IMR-90 (cell line): ENCODE results near the gene SORCS1. TPM values are rescaled to one million over a fixed set of nuclear protein-coding genes. Genes with fewer than 3 reads are reported as not detected.

Source experiments
- ATAC-seq: fragments of 200-7000 bp; cut with Tn5 transposase; 2 replicates; pipeline ENCODE4 v1.9.1; 2020; ENCODE audit warnings: low read depth, mild to moderate bottlenecking, moderate library complexity
- BruUV-seq: library from RNA; stranded (reverse); fragments of 400-500 nt; replicated peaks from 2 replicates; lab custom pipeline; 2021; lab: Mats Ljungman, UMichigan
- CTCF ChIA-PET: fragments of 300-600 bp; formaldehyde crosslinking; extraction: SDS; loops from one replicate; lab custom pipeline; 2021; ENCODE audit warnings: antibody characterized with exemption; lab: Yijun Ruan, JAX
- POLR2A ChIA-PET: fragments of 300-600 bp; sonication (Branson Sonifier 250); formaldehyde crosslinking; loops from one replicate; lab custom pipeline; 2022; ENCODE audit warnings: antibody characterized with exemption; ENCODE audit not compliant: unreplicated experiment; lab: Charles Lee
- DNase-seq: peaks from one replicate; pipeline ENCODE4 v3.0.0; 2013
- H2AFZ ChIP-seq: replicated peaks from 2 replicates; pipeline ENCODE3; 2013; ENCODE audit warnings: low read length, mild to moderate bottlenecking; ENCODE audit not compliant: poor library complexity
- H2AK5ac ChIP-seq: 2 replicates; pipeline ENCODE4 v1.6.1; 2013; ENCODE audit warnings: low read depth, low read length, inconsistent platforms
- H2AK9ac ChIP-seq: replicated peaks from 2 replicates; pipeline ENCODE3; 2013; ENCODE audit warnings: mild to moderate bottlenecking, low read depth, low read length, moderate library complexity; ENCODE audit not compliant: poor library complexity
- H2BK120ac ChIP-seq: 2 replicates; pipeline ENCODE4 v1.6.1; 2013; ENCODE audit warnings: low read depth, low read length, inconsistent platforms
- H2BK15ac ChIP-seq: 3 replicates; pipeline ENCODE4 v1.6.1; 2013; ENCODE audit warnings: low read depth, low read length, inconsistent platforms
- H2BK20ac ChIP-seq: 2 replicates; pipeline ENCODE4 v1.6.1; 2013; ENCODE audit warnings: low read depth, mild to moderate bottlenecking, inconsistent platforms, low read length, moderate library complexity
- H2BK5ac ChIP-seq: 2 replicates; pipeline ENCODE4 v1.6.1; 2013; ENCODE audit warnings: mild to moderate bottlenecking, low read depth, low read length, inconsistent platforms; ENCODE audit not compliant: poor library complexity, severe bottlenecking
- H3K14ac ChIP-seq: replicated peaks from 2 replicates; pipeline ENCODE4 v1.6.1; 2013; ENCODE audit warnings: low read depth, low read length, inconsistent platforms
- H3K18ac ChIP-seq: 2 replicates; pipeline ENCODE4 v1.6.1; 2013; ENCODE audit warnings: low read depth, low read length, control low read depth
- H3K23ac ChIP-seq: 2 replicates; pipeline ENCODE4 v1.6.1; 2013; ENCODE audit warnings: low read depth, low read length, inconsistent platforms
- H3K27ac ChIP-seq: 2 replicates; pipeline ENCODE4 v1.5.1; 2013; ENCODE audit warnings: mild to moderate bottlenecking, control low read depth, low read length; ENCODE audit not compliant: insufficient read depth
- H3K27me3 ChIP-seq: 2 replicates; pipeline ENCODE4 v1.6.1; 2013; ENCODE audit warnings: low read length; ENCODE audit not compliant: control insufficient read depth, insufficient read depth
- H3K36me3 ChIP-seq: 2 replicates; pipeline ENCODE4 v1.6.1; 2013; ENCODE audit warnings: low read length, mixed read lengths; ENCODE audit not compliant: control insufficient read depth, insufficient read depth
- H3K4ac ChIP-seq: 2 replicates; pipeline ENCODE4 v1.6.1; 2013; ENCODE audit warnings: low read depth, low read length, inconsistent platforms
- H3K4me1 ChIP-seq: 2 replicates; pipeline ENCODE4 v1.6.1; 2013; ENCODE audit warnings: low read length, mixed read lengths; ENCODE audit not compliant: control insufficient read depth, insufficient read depth
- H3K4me2 ChIP-seq: 2 replicates; pipeline ENCODE4 v1.6.1; 2013; ENCODE audit warnings: low read depth, mild to moderate bottlenecking, control low read depth, low read length, moderate library complexity
- H3K4me3 ChIP-seq: 2 replicates; pipeline ENCODE4 v1.5.1; 2013; ENCODE audit warnings: low read depth, mild to moderate bottlenecking, control low read depth, low read length, moderate library complexity; ENCODE audit not compliant: insufficient read depth
- H3K56ac ChIP-seq: 2 replicates; pipeline ENCODE4 v1.6.1; 2013; ENCODE audit warnings: low read length, inconsistent platforms; ENCODE audit not compliant: insufficient read depth; ENCODE audit errors: extremely low read depth
- H3K79me1 ChIP-seq, 2 experiments: 2 replicates each; pipeline ENCODE4 v1.6.1; 2013; ENCODE audit warnings: low read length in 2 of 2, inconsistent platforms in 1 of 2, low read depth in 1 of 2
- H3K9ac ChIP-seq: 2 replicates; pipeline ENCODE4 v1.6.1; 2013; ENCODE audit warnings: low read depth, low read length, control low read depth
- H3K9me1 ChIP-seq: 2 replicates; pipeline ENCODE4 v1.6.1; 2013; ENCODE audit warnings: low read length, inconsistent platforms; ENCODE audit not compliant: insufficient read depth
- H3K9me3 ChIP-seq: 2 replicates; pipeline ENCODE4 v1.6.1; 2013; ENCODE audit warnings: low read length; ENCODE audit not compliant: control insufficient read depth, insufficient read depth
- H4K20me1 ChIP-seq: 2 replicates; pipeline ENCODE4 v1.6.1; 2013; ENCODE audit warnings: low read length, inconsistent platforms; ENCODE audit not compliant: insufficient read depth
- H4K5ac ChIP-seq: 2 replicates; pipeline ENCODE4 v1.6.1; 2013; ENCODE audit warnings: mild to moderate bottlenecking, low read depth, low read length, control low read depth
- H4K8ac ChIP-seq, 2 experiments: 2 replicates each; pipeline ENCODE4 v1.6.1; 2013; ENCODE audit warnings: low read depth in 2 of 2, low read length in 2 of 2, control low read depth in 1 of 2, inconsistent platforms in 1 of 2
- H4K91ac ChIP-seq: 2 replicates; pipeline ENCODE4 v1.6.1; 2013; ENCODE audit warnings: low read depth, low read length, inconsistent platforms; ENCODE audit not compliant: insufficient read depth
- MAFK ChIP-seq: IDR thresholded peaks from 2 replicates; pipeline ENCODE4 v1.6.1; 2012; ENCODE audit warnings: low read depth, low read length, improper control_type of control experiment
- MAZ ChIP-seq: IDR thresholded peaks from 2 replicates; pipeline ENCODE4 v1.6.1; 2012; ENCODE audit warnings: low read depth, mild to moderate bottlenecking, low read length, improper control_type of control experiment, moderate library complexity, borderline replicate concordance
- WGBS, 2 experiments: methylation state at CpG; one replicate each; pipeline versions ENCODE4 v1.1.5 to v1.1.7; 2013; ENCODE audit warnings: missing lambda C conversion rate in 2 of 2; ENCODE audit not compliant: insufficient read length in 1 of 2; ENCODE audit errors: extremely low coverage in 2 of 2; 5-methylcytosine and 5-hydroxymethylcytosine counted together
- dilution Hi-C: fragments of 300-500 bp; cut with HindIII; formaldehyde crosslinking; loops from one replicate; pipeline ENCODE4 v1.14.3; 2018; ENCODE audit warnings: low sequenced_read_pairs; ENCODE audit not compliant: unreplicated experiment
- in situ Hi-C: fragments of 300-500 bp; cut with MboI; formaldehyde crosslinking; loops from 3 replicates; pipeline ENCODE4 v1.14.3; 2019; ENCODE audit warnings: low sequenced_read_pairs, inconsistent platforms, mixed read lengths
- intact Hi-C: fragments of 100-400 bp; cut with micrococcal nuclease; formaldehyde crosslinking; loops from 2 replicates; pipeline ENCODE4 v1.10.0; 2022
- polyA plus RNA-seq, 3 experiments: library from polyadenylated mRNA; depleted of rRNA; stranded (reverse); fragments of >200 nt; gene quantifications; 2 replicates each; pipeline ENCODE4 v1.2.3, GENCODE V29; 2012; ENCODE audit warnings: low replicate concordance in 1 of 3
- total RNA-seq: library from RNA; depleted of rRNA; stranded (reverse); fragments of >200 nt; gene quantifications from 2 replicates; pipeline ENCODE4 v1.2.3, GENCODE V29; 2012
- TF ChIP-seq, protein P1 (sequence below): fragments of 150-350 bp; IDR thresholded peaks from 2 replicates; pipeline ENCODE4 v1.6.1; 2016; ENCODE audit warnings: low read depth, mild to moderate bottlenecking, low read length, moderate library complexity, borderline replicate concordance
- TF ChIP-seq, protein P2 (sequence below): conservative IDR thresholded peaks from 2 replicates; pipeline ENCODE4 v1.5.1; 2012; ENCODE audit warnings: mild to moderate bottlenecking, low read depth, low read length, improper control_type of control experiment

SORCS1 gene
- total and polyA plus RNA-seq, 2 of the 4 experiments (the other 2 are of a cell fraction) = under 0.01 TPM; not detected in 1

DNA sequence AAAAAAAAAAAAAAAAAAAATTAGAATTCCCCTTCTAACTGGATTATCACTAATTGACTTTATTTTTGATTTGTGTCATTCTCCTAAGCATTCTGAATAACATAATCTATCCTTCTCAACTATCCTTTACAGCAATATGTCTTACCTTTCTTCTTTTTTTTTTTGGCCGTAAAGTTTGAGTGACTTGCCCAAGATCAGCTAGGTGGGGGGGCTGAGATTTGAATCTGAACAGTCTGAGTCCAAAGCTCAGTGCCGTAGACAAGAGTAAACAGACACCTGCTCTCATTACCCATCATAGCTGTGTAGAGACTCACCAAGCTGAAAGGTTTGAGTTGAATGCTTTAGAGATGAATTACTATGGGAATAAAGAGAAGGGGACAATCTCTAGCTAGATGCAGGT, 192.1 kb downstream of the SORCS1 start:
- H3K18ac ChIP-seq = no peak overlapping the region
- CTCF ChIA-PET = no interaction called here
- DNase-seq (no peak), ATAC-seq (no peak)
- intact Hi-C loops (no loop called here), dilution Hi-C loops (no loop called here), in situ Hi-C loops (no loop called here)
- H3K9me1 ChIP-seq = no peaks in the 10 kb centered on the region
- H2BK5ac ChIP-seq = no peak overlapping the region
- no peak overlapping the region for H3K4ac ChIP-seq
- no peak for TF ChIP-seq MAZ
- TF ChIP-seq, protein P1, sequence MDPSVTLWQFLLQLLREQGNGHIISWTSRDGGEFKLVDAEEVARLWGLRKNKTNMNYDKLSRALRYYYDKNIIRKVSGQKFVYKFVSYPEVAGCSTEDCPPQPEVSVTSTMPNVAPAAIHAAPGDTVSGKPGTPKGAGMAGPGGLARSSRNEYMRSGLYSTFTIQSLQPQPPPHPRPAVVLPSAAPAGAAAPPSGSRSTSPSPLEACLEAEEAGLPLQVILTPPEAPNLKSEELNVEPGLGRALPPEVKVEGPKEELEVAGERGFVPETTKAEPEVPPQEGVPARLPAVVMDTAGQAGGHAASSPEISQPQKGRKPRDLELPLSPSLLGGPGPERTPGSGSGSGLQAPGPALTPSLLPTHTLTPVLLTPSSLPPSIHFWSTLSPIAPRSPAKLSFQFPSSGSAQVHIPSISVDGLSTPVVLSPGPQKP = no peak
- TF ChIP-seq MAFK = no peak
- TF ChIP-seq, protein P2, sequence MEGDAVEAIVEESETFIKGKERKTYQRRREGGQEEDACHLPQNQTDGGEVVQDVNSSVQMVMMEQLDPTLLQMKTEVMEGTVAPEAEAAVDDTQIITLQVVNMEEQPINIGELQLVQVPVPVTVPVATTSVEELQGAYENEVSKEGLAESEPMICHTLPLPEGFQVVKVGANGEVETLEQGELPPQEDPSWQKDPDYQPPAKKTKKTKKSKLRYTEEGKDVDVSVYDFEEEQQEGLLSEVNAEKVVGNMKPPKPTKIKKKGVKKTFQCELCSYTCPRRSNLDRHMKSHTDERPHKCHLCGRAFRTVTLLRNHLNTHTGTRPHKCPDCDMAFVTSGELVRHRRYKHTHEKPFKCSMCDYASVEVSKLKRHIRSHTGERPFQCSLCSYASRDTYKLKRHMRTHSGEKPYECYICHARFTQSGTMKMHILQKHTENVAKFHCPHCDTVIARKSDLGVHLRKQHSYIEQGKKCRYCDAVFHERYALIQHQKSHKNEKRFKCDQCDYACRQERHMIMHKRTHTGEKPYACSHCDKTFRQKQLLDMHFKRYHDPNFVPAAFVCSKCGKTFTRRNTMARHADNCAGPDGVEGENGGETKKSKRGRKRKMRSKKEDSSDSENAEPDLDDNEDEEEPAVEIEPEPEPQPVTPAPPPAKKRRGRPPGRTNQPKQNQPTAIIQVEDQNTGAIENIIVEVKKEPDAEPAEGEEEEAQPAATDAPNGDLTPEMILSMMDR = no peak
- H2BK120ac ChIP-seq = no peak overlapping the region
- no peak overlapping the region for H3K9ac ChIP-seq
- no peaks in the 10 kb centered on the region for H3K4me1 ChIP-seq
- no CpG with 5 or more reads among the region's 2 CpGs for WGBS, 2 experiments
- H2AFZ ChIP-seq = no peak overlapping the region
- H4K91ac ChIP-seq = no peak overlapping the region
- no peak overlapping the region for H2BK15ac ChIP-seq
- no peak overlapping the region for H3K23ac ChIP-seq
- H2AK9ac ChIP-seq = no peak overlapping the region
- no peak overlapping the region for H4K5ac ChIP-seq
- H4K20me1 ChIP-seq = no peaks in the 10 kb centered on the region
- no peak overlapping the region for H3K27ac ChIP-seq
- no peaks in the 10 kb centered on the region for H3K79me1 ChIP-seq
- POLR2A ChIA-PET = no interaction called here
- H4K8ac ChIP-seq = no peak overlapping the region
- H2AK5ac ChIP-seq = no peak overlapping the region
- no peaks in the 10 kb centered on the region for H3K27me3 ChIP-seq
- H2BK20ac ChIP-seq = no peak overlapping the region
- H3K9me3 ChIP-seq = peaks cover 15% of the 10 kb centered on the region
- no peak overlapping the region for H3K4me3 ChIP-seq
- no peak overlapping the region for H3K56ac ChIP-seq
- no peak overlapping the region for H3K14ac ChIP-seq
- no peaks in the 10 kb centered on the region for H3K36me3 ChIP-seq
- no TSS peak for BruUV-seq
- no peak overlapping the region for H3K4me2 ChIP-seq
